ENCODE measurements around the gene PLCH2. TPM values are rescaled to one million over a fixed set of nuclear protein-coding genes. Genes with fewer than 3 reads are reported as not detected.

The PLCH2 gene
- total and polyA plus RNA-seq, 9 of the 15 experiments (the other 6 are each of a cell fraction or from before 2014, with no cell fraction given) = 0.16 TPM; not detected in 8

DNA sequence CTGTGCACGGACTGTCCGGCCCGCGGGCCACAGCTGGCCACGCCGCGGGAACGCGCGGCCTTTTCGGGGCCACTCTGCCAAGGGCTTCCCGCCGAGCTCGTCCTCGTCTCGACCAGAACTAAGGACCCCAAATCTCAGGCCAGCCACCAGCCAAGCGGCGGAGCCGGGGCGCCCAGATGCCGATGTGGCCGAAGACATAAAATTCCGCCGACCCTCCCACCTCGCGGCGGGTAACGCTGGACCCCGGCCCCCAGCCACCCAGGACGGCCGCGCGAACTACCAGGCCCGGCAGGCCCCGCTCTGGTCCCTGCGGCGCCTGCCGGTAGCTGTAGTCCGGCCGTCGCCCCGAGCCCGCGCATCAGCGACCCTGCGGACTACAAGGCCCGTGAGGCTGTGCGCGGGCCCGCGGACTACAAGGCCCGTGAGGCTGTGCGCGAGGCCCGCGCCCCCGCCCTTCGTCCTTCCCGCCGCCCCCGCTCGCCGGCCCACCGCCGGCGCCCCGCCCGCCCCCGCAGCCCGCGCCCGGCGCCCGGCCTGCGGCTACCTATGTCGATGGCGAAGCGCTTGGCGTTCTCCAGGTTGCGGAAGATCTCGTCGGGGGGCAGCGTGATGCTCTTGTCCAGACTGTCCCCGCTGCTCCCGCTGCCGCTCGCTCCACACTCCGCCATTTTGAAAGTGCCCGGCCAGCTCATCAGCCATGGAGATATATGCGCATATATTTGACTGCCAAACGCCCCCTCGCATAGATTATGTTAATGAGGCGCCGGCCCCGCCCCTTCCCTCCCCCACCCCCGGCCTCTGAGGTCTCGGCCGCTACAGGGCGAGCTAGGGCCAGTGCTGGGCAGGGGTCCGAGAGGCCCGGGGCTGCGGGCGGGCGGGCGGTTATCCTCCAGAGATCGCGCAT is 50.1 kb downstream of the PLCH2 start, which contains the start of gene PANK4 (continued):
- TF ChIP-seq, protein P1, sequence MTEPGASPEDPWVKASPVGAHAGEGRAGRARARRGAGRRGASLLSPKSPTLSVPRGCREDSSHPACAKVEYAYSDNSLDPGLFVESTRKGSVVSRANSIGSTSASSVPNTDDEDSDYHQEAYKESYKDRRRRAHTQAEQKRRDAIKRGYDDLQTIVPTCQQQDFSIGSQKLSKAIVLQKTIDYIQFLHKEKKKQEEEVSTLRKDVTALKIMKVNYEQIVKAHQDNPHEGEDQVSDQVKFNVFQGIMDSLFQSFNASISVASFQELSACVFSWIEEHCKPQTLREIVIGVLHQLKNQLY (CRISPR knock-in tag; conservative IDR thresholded peaks at IDR 0.05) = no peak
- TF ChIP-seq RBM15 (IDR thresholded peaks at IDR 0.05; ENCODE audit: insufficient read depth, low read length) = no peak
- TF ChIP-seq GABPB2 (CRISPR knock-in tag; conservative IDR thresholded peaks at IDR 0.05) = no peak
- no peak for TF ChIP-seq NFATC3 (IDR thresholded peaks at IDR 0.05)
- TF ChIP-seq ELF2 (CRISPR knock-in tag; IDR thresholded peaks at IDR 0.05) = no peak
- TF ChIP-seq ZNF431 (CRISPR knock-in tag; IDR thresholded peaks at IDR 0.05) = no peak
- TF ChIP-seq ZC3H4 (CRISPR knock-in tag; IDR thresholded peaks at IDR 0.05; ENCODE audit: borderline replicate concordance) = no peak
- TF ChIP-seq POLR2A (conservative IDR thresholded peaks at IDR 0.05) = peak; percentile 85
- no peak for TF ChIP-seq DACH1 (IDR thresholded peaks at IDR 0.05; ENCODE audit: partially characterized antibody)
- peak; percentile 99 for TF ChIP-seq ZNF197 (CRISPR knock-in tag; IDR thresholded peaks at IDR 0.05; ENCODE audit: low read depth)
- TF ChIP-seq C11orf30 (IDR thresholded peaks at IDR 0.05; ENCODE audit: low read depth) = no peak
- no peak for TF ChIP-seq YBX1 (IDR thresholded peaks at IDR 0.05)
- no peak for TF ChIP-seq ZNF217 (CRISPR knock-in tag; IDR thresholded peaks at IDR 0.05)
- TF ChIP-seq ZZZ3 (IDR thresholded peaks at IDR 0.05) = no peak
- TF ChIP-seq, protein P2, sequence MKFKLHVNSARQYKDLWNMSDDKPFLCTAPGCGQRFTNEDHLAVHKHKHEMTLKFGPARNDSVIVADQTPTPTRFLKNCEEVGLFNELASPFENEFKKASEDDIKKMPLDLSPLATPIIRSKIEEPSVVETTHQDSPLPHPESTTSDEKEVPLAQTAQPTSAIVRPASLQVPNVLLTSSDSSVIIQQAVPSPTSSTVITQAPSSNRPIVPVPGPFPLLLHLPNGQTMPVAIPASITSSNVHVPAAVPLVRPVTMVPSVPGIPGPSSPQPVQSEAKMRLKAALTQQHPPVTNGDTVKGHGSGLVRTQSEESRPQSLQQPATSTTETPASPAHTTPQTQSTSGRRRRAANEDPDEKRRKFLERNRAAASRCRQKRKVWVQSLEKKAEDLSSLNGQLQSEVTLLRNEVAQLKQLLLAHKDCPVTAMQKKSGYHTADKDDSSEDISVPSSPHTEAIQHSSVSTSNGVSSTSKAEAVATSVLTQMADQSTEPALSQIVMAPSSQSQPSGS (CRISPR knock-in tag; IDR thresholded peaks at IDR 0.05) = no peak
- TF ChIP-seq, protein P3, sequence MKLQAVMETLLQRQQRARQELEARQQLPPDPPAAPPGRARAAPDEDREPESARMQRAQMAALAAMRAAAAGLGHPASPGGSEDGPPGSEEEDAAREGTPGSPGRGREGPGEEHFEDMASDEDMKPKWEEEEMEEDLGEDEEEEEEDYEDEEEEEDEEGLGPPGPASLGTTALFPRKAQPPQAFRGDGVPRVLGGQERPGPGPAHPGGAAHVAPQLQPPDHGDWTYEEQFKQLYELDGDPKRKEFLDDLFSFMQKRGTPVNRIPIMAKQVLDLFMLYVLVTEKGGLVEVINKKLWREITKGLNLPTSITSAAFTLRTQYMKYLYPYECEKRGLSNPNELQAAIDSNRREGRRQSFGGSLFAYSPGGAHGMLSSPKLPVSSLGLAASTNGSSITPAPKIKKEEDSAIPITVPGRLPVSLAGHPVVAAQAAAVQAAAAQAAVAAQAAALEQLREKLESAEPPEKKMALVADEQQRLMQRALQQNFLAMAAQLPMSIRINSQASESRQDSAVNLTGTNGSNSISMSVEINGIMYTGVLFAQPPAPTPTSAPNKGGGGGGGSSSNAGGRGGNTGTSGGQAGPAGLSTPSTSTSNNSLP (IDR thresholded peaks at IDR 0.05; ENCODE audit: borderline replicate concordance, low read depth, low read length) = no peak
- TF ChIP-seq ZC3H8 (IDR thresholded peaks at IDR 0.05) = no peak
- no peak for TF ChIP-seq ZNF707 (CRISPR knock-in tag; conservative IDR thresholded peaks at IDR 0.05)
- TF ChIP-seq NR2C1 (IDR thresholded peaks at IDR 0.05) = no peak
- peak; percentile 83 for TF ChIP-seq NR2C1 (tag; IDR thresholded peaks at IDR 0.05)
- peak; percentile 67; the same call in 1 of the 2 replicates for TF ChIP-seq ESRRA (IDR thresholded peaks at IDR 0.05; ENCODE audit: borderline replicate concordance, low read depth)
- TF ChIP-seq CSDE1 (IDR thresholded peaks at IDR 0.05) = no peak
- no peak for TF ChIP-seq KAT8 (IDR thresholded peaks at IDR 0.05; ENCODE audit: low read depth)
- no peak for TF ChIP-seq RBM14 (IDR thresholded peaks at IDR 0.05; ENCODE audit: borderline replicate concordance, insufficient read depth, low read depth, low read length)
- TF ChIP-seq KLF16 (IDR thresholded peaks at IDR 0.05) = no peak
- TF ChIP-seq ZNF165 (CRISPR knock-in tag; IDR thresholded peaks at IDR 0.05; ENCODE audit: borderline replicate concordance) = 0 out of 2 replicates have a peak, but pooled peaks have one; percentile 63
- TF ChIP-seq TSC22D4 (tag; IDR thresholded peaks at IDR 0.05) = no peak
- TF ChIP-seq NFXL1 (CRISPR knock-in tag; IDR thresholded peaks at IDR 0.05) = no peak; the same call in 1 of the 2 replicates
- TF ChIP-seq GTF2A2 (tag; IDR thresholded peaks at IDR 0.05) = no peak
